ENCODE measurements around the gene VEZT.

Gene VEZT

GRCh38 chr12:95213119-95213518, 4.5 kb upstream of the VEZT start:
- no peak for DNase-seq (ENCODE audit: low read depth in 1 of 2, low spot score in 1 of 2)
- H3K27ac ChIP-seq (replicated peaks), result no peak overlapping the region
- TF ChIP-seq SPI1 (IDR thresholded peaks at IDR 0.05; ENCODE audit: borderline replicate concordance, low read depth) (no peak), POLR2AphosphoS5 (IDR thresholded peaks at IDR 0.05; ENCODE audit: low read depth) (no peak)
- TF ChIP-seq, protein P1, sequence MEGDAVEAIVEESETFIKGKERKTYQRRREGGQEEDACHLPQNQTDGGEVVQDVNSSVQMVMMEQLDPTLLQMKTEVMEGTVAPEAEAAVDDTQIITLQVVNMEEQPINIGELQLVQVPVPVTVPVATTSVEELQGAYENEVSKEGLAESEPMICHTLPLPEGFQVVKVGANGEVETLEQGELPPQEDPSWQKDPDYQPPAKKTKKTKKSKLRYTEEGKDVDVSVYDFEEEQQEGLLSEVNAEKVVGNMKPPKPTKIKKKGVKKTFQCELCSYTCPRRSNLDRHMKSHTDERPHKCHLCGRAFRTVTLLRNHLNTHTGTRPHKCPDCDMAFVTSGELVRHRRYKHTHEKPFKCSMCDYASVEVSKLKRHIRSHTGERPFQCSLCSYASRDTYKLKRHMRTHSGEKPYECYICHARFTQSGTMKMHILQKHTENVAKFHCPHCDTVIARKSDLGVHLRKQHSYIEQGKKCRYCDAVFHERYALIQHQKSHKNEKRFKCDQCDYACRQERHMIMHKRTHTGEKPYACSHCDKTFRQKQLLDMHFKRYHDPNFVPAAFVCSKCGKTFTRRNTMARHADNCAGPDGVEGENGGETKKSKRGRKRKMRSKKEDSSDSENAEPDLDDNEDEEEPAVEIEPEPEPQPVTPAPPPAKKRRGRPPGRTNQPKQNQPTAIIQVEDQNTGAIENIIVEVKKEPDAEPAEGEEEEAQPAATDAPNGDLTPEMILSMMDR (IDR thresholded peaks at IDR 0.05; ENCODE audit: insufficient read depth, low read length), result no peak
- H3K4me3 ChIP-seq (replicated peaks; ENCODE audit: insufficient read depth, low read length), result no peak overlapping the region
- H3K27me3 ChIP-seq (ENCODE audit: insufficient read depth, poor library complexity, severe bottlenecking), result no peaks in the 10 kb centered on the region

DNA sequence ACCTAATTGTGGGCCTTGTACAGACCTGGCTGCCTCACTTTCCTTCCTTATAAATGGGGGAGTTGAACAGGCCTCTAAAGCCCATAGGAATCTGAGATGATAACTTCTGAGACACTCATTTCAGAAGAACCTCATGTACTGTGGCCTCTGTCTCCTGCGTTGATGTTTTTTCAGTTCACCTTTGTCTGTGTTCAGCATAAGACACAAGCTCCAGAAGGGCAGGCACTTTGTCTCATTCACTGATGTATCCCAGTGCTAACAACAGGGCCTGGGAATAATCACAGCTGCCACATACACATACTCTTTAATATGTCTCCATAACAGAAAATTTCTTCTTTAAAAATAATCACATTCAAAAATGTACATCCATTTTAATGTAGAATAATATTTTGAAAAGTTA, 3.7 kb upstream of the VEZT start:
- no peak overlapping the region for H3K4me3 ChIP-seq (replicated peaks; ENCODE audit: insufficient read depth, low read length)
- H3K27me3 ChIP-seq (ENCODE audit: insufficient read depth, poor library complexity, severe bottlenecking), result no peaks in the 10 kb centered on the region
- no peak overlapping the region for H3K27ac ChIP-seq (replicated peaks)
- TF ChIP-seq, protein P1 (IDR thresholded peaks at IDR 0.05; ENCODE audit: insufficient read depth, low read length), result no peak
- TF ChIP-seq SPI1 (IDR thresholded peaks at IDR 0.05; ENCODE audit: borderline replicate concordance, low read depth), result no peak
- TF ChIP-seq GABPA (IDR thresholded peaks at IDR 0.05; ENCODE audit: low read depth), result no peak
- TF ChIP-seq POLR2AphosphoS5 (IDR thresholded peaks at IDR 0.05; ENCODE audit: low read depth), result no peak
- TF ChIP-seq REST (IDR thresholded peaks at IDR 0.05; ENCODE audit: insufficient replicate concordance, low read depth), result no peak
- no peak for DNase-seq (ENCODE audit: low read depth in 1 of 2, low spot score in 1 of 2)

DNA sequence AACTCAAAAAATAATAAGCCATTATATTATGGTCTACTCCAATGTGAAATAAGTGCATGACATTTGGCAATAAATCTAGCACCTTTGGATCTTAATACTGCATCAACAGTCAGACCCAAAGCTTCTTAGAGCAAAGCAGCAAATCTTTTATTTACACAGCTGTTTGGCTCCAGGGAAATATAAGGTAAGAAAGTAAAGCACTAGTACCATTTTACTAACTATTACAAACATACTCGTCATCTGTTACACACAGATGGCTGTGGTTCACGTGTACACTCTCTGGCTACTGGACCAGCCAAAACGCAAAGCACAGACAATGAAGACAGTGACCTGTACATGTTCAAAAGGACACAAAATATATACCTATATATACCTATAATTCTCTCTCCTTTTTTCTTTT, 3.1 kb upstream of the VEZT start:
- TF ChIP-seq GABPA (IDR thresholded peaks at IDR 0.05; ENCODE audit: low read depth) (no peak), REST (IDR thresholded peaks at IDR 0.05; ENCODE audit: insufficient replicate concordance, low read depth) (no peak), SPI1 (IDR thresholded peaks at IDR 0.05; ENCODE audit: borderline replicate concordance, low read depth) (no peak), POLR2AphosphoS5 (IDR thresholded peaks at IDR 0.05; ENCODE audit: low read depth) (no peak)
- TF ChIP-seq, protein P1 (IDR thresholded peaks at IDR 0.05; ENCODE audit: insufficient read depth, low read length), result no peak
- no peak for DNase-seq (ENCODE audit: low read depth in 1 of 2, low spot score in 1 of 2)
- H3K27ac ChIP-seq (replicated peaks), result no peak overlapping the region
- H3K4me3 ChIP-seq (replicated peaks; ENCODE audit: insufficient read depth, low read length), result no peak overlapping the region
- no peaks in the 10 kb centered on the region for H3K27me3 ChIP-seq (ENCODE audit: insufficient read depth, poor library complexity, severe bottlenecking)

DNA sequence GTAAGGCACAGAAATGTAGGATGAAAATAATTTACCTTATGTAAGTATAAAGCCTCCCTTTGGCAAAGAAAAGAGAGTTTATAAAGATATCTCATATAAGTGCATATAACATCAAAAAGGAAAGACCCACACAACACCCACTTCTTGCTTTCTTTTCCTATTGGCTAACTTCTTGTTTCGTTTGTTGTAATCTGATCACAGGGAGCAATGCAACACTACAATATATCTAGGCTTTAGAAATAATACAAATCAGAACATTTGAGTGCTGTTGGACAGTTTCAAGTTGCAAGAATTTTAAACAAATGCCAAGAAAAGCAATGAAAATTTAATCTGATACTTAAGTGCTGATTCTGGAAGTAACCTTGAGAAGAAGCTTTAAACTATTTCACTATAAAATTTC, 1.7 kb upstream of the VEZT start:
- no peak for TF ChIP-seq POLR2AphosphoS5 (IDR thresholded peaks at IDR 0.05; ENCODE audit: low read depth)
- TF ChIP-seq SPI1 (IDR thresholded peaks at IDR 0.05; ENCODE audit: borderline replicate concordance, low read depth), result no peak
- TF ChIP-seq REST (IDR thresholded peaks at IDR 0.05; ENCODE audit: insufficient replicate concordance, low read depth), result no peak
- TF ChIP-seq, protein P1 (IDR thresholded peaks at IDR 0.05; ENCODE audit: insufficient read depth, low read length), result no peak
- no peak for TF ChIP-seq GABPA (IDR thresholded peaks at IDR 0.05; ENCODE audit: low read depth)

More for the DNA sequence above, 1.7 kb upstream of the VEZT start:
- DNase-seq (ENCODE audit: low read depth in 1 of 2, low spot score in 1 of 2), result no peak
- Histone ChIP-seq H3K27ac (replicated peaks) (no peak overlapping the region), H3K27me3 (ENCODE audit: insufficient read depth, poor library complexity, severe bottlenecking) (no peaks in the 10 kb centered on the region), H3K4me3 (replicated peaks; ENCODE audit: insufficient read depth, low read length) (no peak overlapping the region)
